KMS-11 (cell line): Measurements from ENCODE around the gene MIGA1.
"Not testable (repeated sequence)": the region's sequence is repeated elsewhere in the genome, so short reads cannot be mapped to it uniquely, and the experiment has no call there.

Experiments used
- H2AFZ ChIP-seq: fragments of 200-600 bp; sonication (generic); 2 replicates; pipeline ENCODE4 v1.6.1; 2016; ENCODE audit warnings: antibody characterized with exemption, mixed run types, low read depth
- H3K27ac ChIP-seq: fragments of 200-600 bp; sonication (generic); 2 replicates; pipeline ENCODE4 v1.6.1; 2016; ENCODE audit warnings: mild to moderate bottlenecking, mixed run types
- H3K27me3 ChIP-seq: fragments of 200-600 bp; sonication (generic); 2 replicates; pipeline ENCODE4 v1.6.1; 2017; ENCODE audit warnings: mild to moderate bottlenecking, low read depth, mixed run types, moderate library complexity; ENCODE audit not compliant: insufficient read depth
- H3K36me3 ChIP-seq: fragments of 200-600 bp; sonication (generic); 2 replicates; pipeline ENCODE4 v1.6.1; 2017; ENCODE audit warnings: mild to moderate bottlenecking, mixed run types; ENCODE audit not compliant: insufficient read depth
- H3K4me1 ChIP-seq: fragments of 200-600 bp; sonication (generic); 2 replicates; pipeline ENCODE4 v1.6.1; 2016; ENCODE audit warnings: mild to moderate bottlenecking, low read depth, mixed run types; ENCODE audit not compliant: poor library complexity, severe bottlenecking
- H3K4me2 ChIP-seq: fragments of 200-600 bp; sonication (generic); 2 replicates; pipeline ENCODE4 v1.7.0; 2016; ENCODE audit warnings: mild to moderate bottlenecking, mixed run types
- H3K4me3 ChIP-seq: fragments of 200-600 bp; sonication (generic); IDR thresholded peaks from 2 replicates; pipeline ENCODE4 v1.6.1; 2017; ENCODE audit warnings: low read depth, low read length, mixed read lengths; ENCODE audit not compliant: insufficient read depth
- H3K79me2 ChIP-seq: fragments of 200-600 bp; sonication (generic); 2 replicates; pipeline ENCODE4 v1.6.1; 2016; ENCODE audit warnings: low read depth, mixed run types; ENCODE audit not compliant: insufficient read depth
- H3K9ac ChIP-seq: fragments of 200-600 bp; sonication (generic); 2 replicates; pipeline ENCODE4 v1.6.1; 2016; ENCODE audit warnings: mild to moderate bottlenecking, mixed run types
- H4K20me1 ChIP-seq: fragments of 200-600 bp; sonication (generic); 2 replicates; pipeline ENCODE4 v1.6.1; 2016; ENCODE audit warnings: mild to moderate bottlenecking, mixed run types; ENCODE audit not compliant: insufficient read depth
- TF ChIP-seq, protein P1 (sequence below): fragments of 200-600 bp; sonication (generic); conservative IDR thresholded peaks from 2 replicates; pipeline ENCODE4 v1.6.1; 2017; ENCODE audit warnings: low read depth, mild to moderate bottlenecking, antibody characterized with exemption, low read length, moderate library complexity, mixed read lengths

The MIGA1 gene

GRCh38 chr1:77906019-77906545 is 126.6 kb downstream of the MIGA1 start:
- H3K27me3 ChIP-seq = no peaks in the 10 kb centered on the region
- TF ChIP-seq, protein P1, sequence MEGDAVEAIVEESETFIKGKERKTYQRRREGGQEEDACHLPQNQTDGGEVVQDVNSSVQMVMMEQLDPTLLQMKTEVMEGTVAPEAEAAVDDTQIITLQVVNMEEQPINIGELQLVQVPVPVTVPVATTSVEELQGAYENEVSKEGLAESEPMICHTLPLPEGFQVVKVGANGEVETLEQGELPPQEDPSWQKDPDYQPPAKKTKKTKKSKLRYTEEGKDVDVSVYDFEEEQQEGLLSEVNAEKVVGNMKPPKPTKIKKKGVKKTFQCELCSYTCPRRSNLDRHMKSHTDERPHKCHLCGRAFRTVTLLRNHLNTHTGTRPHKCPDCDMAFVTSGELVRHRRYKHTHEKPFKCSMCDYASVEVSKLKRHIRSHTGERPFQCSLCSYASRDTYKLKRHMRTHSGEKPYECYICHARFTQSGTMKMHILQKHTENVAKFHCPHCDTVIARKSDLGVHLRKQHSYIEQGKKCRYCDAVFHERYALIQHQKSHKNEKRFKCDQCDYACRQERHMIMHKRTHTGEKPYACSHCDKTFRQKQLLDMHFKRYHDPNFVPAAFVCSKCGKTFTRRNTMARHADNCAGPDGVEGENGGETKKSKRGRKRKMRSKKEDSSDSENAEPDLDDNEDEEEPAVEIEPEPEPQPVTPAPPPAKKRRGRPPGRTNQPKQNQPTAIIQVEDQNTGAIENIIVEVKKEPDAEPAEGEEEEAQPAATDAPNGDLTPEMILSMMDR = no peak
- no peak overlapping the region for H3K4me3 ChIP-seq
- H3K36me3 ChIP-seq = no peaks in the 10 kb centered on the region
- H2AFZ ChIP-seq = no peak overlapping the region
- H3K4me2 ChIP-seq = no peak overlapping the region
- no peak overlapping the region for H3K9ac ChIP-seq
- H3K4me1 ChIP-seq = no peaks in the 10 kb centered on the region
- no peaks in the 10 kb centered on the region for H3K79me2 ChIP-seq
- no peaks in the 10 kb centered on the region for H4K20me1 ChIP-seq
- H3K27ac ChIP-seq = no peak overlapping the region

DNA sequence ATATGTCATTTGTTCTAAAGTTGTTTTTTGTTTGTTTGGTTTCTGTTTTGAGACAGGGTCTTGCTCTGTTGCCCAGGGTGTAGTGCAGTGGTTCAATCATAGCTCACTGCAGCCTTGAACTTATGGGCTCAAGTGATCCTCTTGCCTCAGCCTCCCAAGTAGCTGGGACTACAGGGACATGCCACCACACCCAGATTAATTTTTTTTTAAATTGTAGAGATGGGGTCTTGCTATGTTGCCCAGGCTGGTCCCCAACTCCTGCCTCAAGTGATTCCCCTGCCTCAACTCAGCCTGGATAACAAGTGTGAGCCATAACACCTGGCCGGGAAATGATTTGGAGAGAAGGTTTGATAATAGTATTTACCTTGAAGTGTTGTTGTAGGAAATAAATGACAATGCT is 127.2 kb downstream of the MIGA1 start:
- no peak overlapping the region for H2AFZ ChIP-seq
- H3K4me3 ChIP-seq = no peak overlapping the region
- no peaks in the 10 kb centered on the region for H3K4me1 ChIP-seq
- H3K27ac ChIP-seq = no peak overlapping the region
- H3K27me3 ChIP-seq = no peaks in the 10 kb centered on the region
- no peaks in the 10 kb centered on the region for H3K36me3 ChIP-seq
- no peak overlapping the region for H3K4me2 ChIP-seq
- H4K20me1 ChIP-seq = no peaks in the 10 kb centered on the region
- H3K9ac ChIP-seq = no peak overlapping the region
- no peaks in the 10 kb centered on the region for H3K79me2 ChIP-seq
- TF ChIP-seq, protein P1 = no peak

DNA sequence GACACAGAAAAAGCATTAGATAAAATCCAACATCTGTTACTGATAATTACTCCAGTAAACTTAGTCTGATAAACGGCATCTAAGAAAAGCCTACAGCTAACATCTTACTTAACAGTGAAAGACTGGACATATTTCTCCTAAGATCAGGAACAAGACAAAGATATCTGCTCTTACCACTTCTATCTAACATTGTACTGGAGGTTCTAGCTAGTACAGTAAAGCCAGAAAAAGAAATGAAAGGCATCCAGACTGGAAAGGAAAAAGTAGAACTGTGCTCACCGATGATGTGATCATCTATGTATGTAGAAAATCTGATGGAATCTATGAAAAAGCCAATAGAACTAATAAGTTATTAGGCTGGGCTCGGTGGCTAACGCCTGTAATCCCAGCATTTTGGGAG is 130.7 kb downstream of the MIGA1 start:
- H3K27ac ChIP-seq = no peak overlapping the region
- H3K4me3 ChIP-seq = no peak overlapping the region
- H3K4me2 ChIP-seq = no peak overlapping the region
- no peaks in the 10 kb centered on the region for H4K20me1 ChIP-seq
- TF ChIP-seq, protein P1 = no peak
- no peak overlapping the region for H3K9ac ChIP-seq
- H3K4me1 ChIP-seq = no peaks in the 10 kb centered on the region
- no peaks in the 10 kb centered on the region for H3K27me3 ChIP-seq
- no peaks in the 10 kb centered on the region for H3K79me2 ChIP-seq
- no peak overlapping the region for H2AFZ ChIP-seq
- H3K36me3 ChIP-seq = no peaks in the 10 kb centered on the region

GRCh38 chr1:77918918-77919317 is 139.5 kb downstream of the MIGA1 start:
- not testable (repeated sequence) for H3K9ac ChIP-seq, H3K36me3 ChIP-seq

GRCh38 chr1:77925518-77925917 is 146.1 kb downstream of the MIGA1 start:
- Histone ChIP-seq H3K36me3 (no peaks in the 10 kb centered on the region), H4K20me1 (no peaks in the 10 kb centered on the region), H2AFZ (no peak overlapping the region), H3K4me2 (no peak overlapping the region), H3K79me2 (no peaks in the 10 kb centered on the region), H3K27ac (no peak overlapping the region), H3K4me3 (no peak overlapping the region), H3K27me3 (no peaks in the 10 kb centered on the region; the same call in 1 of the 2 replicates), H3K9ac (no peak overlapping the region), H3K4me1 (peaks cover 4% of the 10 kb centered on the region)
- TF ChIP-seq, protein P1 = no peak

More at GRCh38 chr1:77918918-77919317, 139.5 kb downstream of the MIGA1 start:
- not testable (repeated sequence) for H3K27me3 ChIP-seq, H3K27ac ChIP-seq, H2AFZ ChIP-seq, H3K79me2 ChIP-seq, H3K4me3 ChIP-seq, H3K4me1 ChIP-seq, H4K20me1 ChIP-seq, H3K4me2 ChIP-seq
